GM18873 (cell line): Measurements from ENCODE around the gene CALY.

Experiments used
- ATAC-seq: cut with Tn5 transposase; IDR thresholded peaks from one replicate; pipeline ENCODE4 v1.9.1; 2021; ENCODE audit warnings: mild to moderate bottlenecking, moderate library complexity, moderate number of reproducible peaks; ENCODE audit not compliant: unreplicated experiment, low FRiP score

Gene CALY

DNA sequence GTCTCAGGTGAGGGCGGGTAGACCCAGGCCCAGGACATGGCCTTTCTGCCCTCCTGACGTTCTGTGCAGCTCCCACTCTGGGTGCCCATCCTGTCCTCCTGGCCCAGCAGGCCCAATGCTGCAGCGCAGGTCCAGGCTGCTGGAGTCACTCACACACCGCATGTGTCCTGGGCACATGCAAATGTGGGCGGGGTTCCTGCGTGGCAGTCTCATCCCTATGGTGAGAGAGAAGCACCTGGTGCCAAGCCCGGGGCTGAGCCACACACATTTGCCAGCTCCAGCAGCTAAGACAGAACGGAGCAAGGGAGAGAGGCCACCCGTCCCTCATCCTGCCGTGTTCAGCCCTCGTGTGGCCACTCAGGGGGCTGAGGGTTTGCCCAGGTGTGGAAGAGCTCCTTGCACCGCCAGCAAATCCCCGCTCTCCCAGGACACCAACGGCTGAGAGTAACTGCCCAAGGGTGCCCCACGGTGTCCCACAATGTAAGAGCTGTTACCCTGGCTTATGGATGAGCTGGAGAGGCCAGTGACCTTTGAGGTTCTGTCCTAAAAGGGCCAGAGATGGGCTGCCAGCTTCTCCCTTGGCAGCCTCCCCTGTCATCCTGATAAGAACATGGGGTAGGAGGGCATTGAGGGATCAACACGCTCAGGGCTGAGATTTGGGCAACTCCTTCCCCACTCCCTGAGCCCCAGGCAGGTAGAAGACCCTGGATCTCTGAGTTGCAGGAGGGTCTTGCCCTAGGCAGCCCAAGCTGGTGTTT, 16.7 kb upstream of the CALY start:
- ATAC-seq, result no peak

GRCh38 chr10:133351408-133352318, 15.0 kb upstream of the CALY start:
- ATAC-seq, result no peak

- ATAC-seq, result no peak
These were observed 14.2 kb upstream of the CALY start for GRCh38 chr10:133350950-133351329.

DNA sequence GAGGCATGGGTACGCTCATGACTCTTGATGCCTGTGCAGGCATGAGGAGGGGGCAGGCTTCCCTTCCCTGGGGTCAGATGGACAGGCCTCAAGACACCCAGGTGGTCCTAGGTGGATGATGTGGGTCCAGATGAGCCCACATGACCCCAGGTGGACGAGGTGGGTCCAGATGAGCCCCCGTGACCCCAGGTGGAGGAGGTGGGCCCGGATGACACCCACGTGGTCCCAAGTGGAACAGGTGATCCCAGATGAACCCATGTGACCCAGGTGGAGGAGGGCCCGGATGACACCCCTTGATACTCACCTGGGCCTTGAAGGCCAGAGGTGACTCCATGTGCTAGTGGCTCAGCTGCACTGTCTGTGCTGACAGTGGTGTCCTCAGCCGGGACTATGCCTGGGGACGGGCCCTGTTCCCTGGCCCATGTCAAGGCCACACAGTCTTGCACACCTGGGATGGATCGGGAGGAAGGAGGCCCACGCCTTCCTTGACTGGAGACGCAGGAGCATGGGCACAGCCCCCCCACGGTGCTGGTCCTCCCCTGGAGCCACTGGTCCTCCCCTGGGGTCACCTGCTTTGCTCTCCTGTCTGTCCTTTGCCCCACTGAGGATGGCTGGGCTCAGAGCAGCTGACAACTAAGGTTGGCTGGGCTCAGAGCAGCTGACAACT, 13.7 kb upstream of the CALY start:
- ATAC-seq, result no peak

DNA sequence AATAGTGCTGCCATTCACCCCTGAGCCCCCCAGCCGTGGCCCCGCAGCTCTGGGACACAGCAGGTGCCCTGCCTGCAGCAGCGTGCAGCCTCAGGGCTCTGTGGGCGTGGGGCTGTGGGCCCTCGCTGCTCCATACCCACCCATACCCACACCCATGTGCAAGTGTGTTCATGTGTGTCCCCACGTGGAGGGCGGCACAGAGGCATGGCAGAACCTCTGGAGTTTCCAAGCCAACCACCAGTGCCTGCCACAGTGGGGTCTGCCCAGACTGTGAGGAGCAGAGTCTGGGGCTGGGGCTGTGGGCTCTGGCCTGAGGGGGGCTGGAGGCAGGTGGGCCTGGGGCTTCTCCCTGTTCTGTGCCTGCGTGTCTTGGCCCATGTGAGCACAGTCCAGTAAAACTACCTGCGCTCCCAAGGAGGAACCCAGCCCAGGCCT, 12.9 kb upstream of the CALY start:
- ATAC-seq, result no peak

DNA sequence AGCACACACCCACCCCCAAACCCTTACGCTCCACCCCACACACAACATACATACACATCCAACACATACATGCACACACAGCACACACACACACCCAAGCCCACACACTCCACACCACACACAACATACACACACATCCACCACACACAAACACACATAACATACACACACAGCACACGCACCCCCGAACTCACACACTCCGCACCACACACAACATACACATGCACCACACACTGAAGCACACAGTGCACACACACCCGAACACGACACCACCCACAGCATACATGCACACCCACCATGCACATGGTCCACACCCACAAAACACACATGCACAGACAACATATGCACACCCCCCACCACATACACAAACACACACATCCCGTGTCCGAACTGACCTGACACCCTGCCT, 12.5 kb upstream of the CALY start:
- no peak for ATAC-seq

- ATAC-seq, result no peak
These were observed 11.2 kb upstream of the CALY start for GRCh38 chr10:133347710-133348517.

DNA sequence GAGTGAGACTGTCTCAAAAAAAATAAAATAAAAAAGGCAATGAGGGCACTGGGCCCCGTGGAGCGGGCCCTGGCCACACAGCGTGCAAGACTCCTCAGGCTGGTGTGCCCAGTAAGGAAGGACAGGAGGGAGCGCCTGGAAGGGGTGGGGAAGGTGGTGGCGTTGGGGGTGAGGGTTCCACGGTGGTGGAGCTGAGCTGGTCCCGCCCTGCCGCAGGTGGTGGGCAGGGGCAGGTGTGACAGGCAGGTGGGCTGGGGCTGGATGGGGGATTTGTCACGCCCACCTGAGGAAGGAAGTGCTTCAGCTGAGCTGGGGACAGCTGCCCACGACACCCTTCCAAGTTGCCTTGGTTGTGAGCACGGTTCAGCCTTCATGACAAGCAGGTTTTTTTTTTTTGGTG, 9.7 kb upstream of the CALY start:
- no peak for ATAC-seq

- ATAC-seq, result no peak
These were observed 7.5 kb upstream of the CALY start for GRCh38 chr10:133344236-133344635.

- ATAC-seq, result no peak
These were observed 6.9 kb upstream of the CALY start for GRCh38 chr10:133343558-133343957.

DNA sequence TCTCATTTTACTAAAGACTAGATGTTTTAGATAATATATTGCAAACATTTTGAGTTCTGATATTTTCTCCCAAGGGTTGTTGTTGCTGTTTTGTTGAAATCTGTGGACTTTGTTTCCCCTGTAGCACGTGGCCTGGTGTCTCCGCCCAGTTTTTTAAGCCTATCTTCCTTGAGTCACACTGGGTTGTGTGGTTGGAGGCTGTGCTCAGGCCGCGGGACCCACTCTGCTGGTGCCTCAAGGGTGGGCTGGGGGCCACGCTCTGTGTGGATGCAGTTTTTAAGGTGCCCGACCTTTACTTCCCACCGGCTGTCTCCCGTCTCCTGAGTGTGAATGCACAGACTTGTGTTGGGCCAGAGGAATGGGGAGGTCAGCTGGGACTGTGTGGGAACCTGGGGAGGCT, 6.2 kb upstream of the CALY start:
- ATAC-seq, result no peak

- no peak for ATAC-seq
These were observed 5.3 kb upstream of the CALY start for GRCh38 chr10:133341983-133342382.

DNA sequence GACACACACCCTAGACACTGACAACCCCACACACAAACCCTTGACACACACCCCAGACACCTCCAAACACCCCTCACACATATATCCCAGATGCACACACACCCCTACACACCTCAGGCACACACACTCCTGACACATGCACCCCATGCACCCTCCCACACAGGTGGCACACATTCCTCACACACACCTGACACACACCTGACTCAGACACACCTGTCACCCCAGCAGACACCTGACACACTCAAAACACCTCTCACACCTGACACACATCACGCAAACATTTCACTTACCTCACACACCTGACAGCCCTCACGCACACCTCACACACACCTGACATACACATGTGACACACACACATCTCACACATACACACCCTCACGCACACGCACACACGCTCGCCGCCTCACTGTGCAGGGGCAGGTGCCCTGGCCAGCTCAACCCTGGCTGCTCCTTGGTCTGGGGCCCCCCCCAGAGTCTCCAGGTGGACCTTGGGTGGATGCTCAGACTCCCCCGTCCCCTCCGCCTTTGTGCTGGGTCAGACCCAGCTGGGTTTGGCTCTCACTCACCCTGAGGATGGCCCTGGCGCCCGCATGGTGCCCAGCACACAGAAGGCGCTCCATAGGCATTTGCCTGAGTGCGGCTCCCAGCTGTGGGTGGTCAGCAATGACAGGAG, 3.1 kb upstream of the CALY start:
- ATAC-seq, result no peak

DNA sequence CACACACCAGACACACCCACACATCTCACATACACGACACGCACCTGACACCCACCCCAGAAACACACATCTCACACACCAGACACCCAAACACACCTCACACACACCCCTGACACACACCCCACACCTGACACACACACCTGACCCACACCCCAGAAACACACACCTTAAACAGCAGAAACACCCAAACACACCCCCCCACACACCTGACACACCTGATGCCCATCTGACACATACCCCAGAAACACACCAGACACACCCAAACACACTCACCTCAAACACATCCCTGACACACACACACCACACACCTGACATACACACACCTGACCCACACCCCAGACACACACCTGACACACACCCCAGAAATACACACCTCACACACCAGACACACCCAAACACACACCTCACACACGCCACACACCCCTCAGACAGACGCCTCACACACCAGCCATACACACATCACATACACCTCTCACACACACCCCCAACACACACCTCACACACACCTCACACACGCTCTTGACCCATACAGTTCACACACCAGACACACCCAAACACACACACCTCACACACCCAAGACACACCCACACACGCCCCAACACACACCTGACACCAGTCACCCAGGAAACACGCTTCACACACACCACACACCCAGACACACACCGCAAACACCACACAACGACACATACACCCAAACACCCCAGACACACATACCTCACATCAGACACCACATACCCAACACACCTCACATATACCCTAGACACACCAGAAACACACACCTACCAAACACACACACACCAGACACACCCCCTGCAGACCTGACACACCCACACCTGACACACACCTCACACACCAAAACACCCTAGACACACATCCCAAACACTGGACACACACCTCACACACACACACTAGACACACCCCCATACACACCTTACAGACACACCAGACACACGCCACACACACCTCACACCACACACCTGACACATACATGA, 1.7 kb upstream of the CALY start:
- no peak for ATAC-seq

DNA sequence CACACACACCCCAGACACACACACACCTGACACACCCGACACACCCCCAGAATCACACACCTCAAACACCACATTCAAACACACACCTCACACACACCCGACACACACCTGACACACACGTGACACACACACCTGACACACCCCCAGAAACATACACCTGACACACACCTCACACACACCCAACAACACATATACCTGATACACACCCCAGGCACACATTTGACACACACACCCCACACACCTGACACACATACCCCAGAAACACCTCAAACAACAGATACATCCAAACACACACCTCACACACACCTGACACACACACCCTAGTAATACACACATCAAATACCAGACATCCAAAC, 652 bp upstream of the CALY start:
- ATAC-seq, result no peak

- ATAC-seq, result no peak
These were observed 549 bp downstream of the CALY start for GRCh38 chr10:133336118-133336576.

- ATAC-seq, result no peak
These were observed 1.2 kb downstream of the CALY start for GRCh38 chr10:133335246-133336117.
